OCI-LY3 (cell line): Measurements from ENCODE around the gene NR3C2.

ENCODE experiments used
- H2AFZ ChIP-seq: fragments of 200-600, 300-600 bp; shearing (Covaris generic); 2 replicates; pipeline ENCODE4 v1.6.0; 2014; ENCODE audit warnings: antibody characterized with exemption, low read depth, low read length
- H3K27ac ChIP-seq: fragments of 200-600, 300-600 bp; sonication (generic); 2 replicates; pipeline ENCODE4 v1.5.1; 2014; ENCODE audit warnings: mild to moderate bottlenecking, low read length, moderate library complexity, mixed read lengths
- H3K27me3 ChIP-seq: fragments of 200-600, 300-600 bp; sonication (generic); 2 replicates; pipeline ENCODE4 v1.6.1; 2014; ENCODE audit warnings: low read depth, low read length, mixed read lengths
- H3K36me3 ChIP-seq: fragments of 200-600, 300-600 bp; sonication (generic); replicated peaks from 2 replicates; pipeline ENCODE3; 2014; ENCODE audit warnings: low read depth, low read length, mixed read lengths
- H3K4me1 ChIP-seq: fragments of 300-600, 200-600 bp; sonication (generic); 2 replicates; pipeline ENCODE4 v1.6.1; 2014; ENCODE audit warnings: low read length, mixed read lengths
- H3K4me2 ChIP-seq: fragments of 200-600, 300-600 bp; sonication (generic); 2 replicates; pipeline ENCODE4 v1.6.1; 2014; ENCODE audit warnings: low read length, mixed read lengths
- H3K4me3 ChIP-seq: fragments of 300-600, 200-600 bp; sonication (generic); 2 replicates; pipeline ENCODE4 v1.5.1; 2014; ENCODE audit warnings: antibody characterized with exemption, mild to moderate bottlenecking, low read length, moderate library complexity
- H3K79me2 ChIP-seq: fragments of 300-600, 200-600 bp; shearing (Covaris generic); 2 replicates; pipeline ENCODE4 v1.6.1; 2014; ENCODE audit warnings: mild to moderate bottlenecking, low read length, mixed read lengths
- H3K9ac ChIP-seq: fragments of 300-600, 200-600 bp; shearing (Covaris generic); 2 replicates; pipeline ENCODE4 v1.6.0; 2014; ENCODE audit warnings: mild to moderate bottlenecking, low read length, moderate library complexity
- H3K9me3 ChIP-seq: fragments of 200-600, 300-600 bp; shearing (Covaris generic); 2 replicates; pipeline ENCODE4 v1.6.1; 2014; ENCODE audit warnings: low read length, mixed read lengths; ENCODE audit not compliant: insufficient read depth
- H4K20me1 ChIP-seq: fragments of 200-600, 300-600 bp; sonication (generic); 2 replicates; pipeline ENCODE4 v1.6.1; 2016; ENCODE audit warnings: low read length, mixed read lengths; ENCODE audit not compliant: insufficient read depth
- CTCF ChIP-seq: fragments of 200-600, 300-600 bp; sonication (generic); IDR thresholded peaks from 2 replicates; pipeline ENCODE4 v1.5.1; 2014; ENCODE audit warnings: antibody characterized with exemption, low read length, low read depth
- EZH2phosphoT487 ChIP-seq: fragments of 200-600 bp; shearing (Covaris generic); IDR thresholded peaks from 2 replicates; pipeline ENCODE4 v1.6.1; 2018; ENCODE audit warnings: antibody characterized with exemption, mixed run types, low read depth

The NR3C2 gene

GRCh38 chr4:148302416-148302815, 139.8 kb downstream of the NR3C2 start:
- Histone ChIP-seq H3K36me3 (no peaks in the 10 kb centered on the region), H3K79me2 (no peaks in the 10 kb centered on the region), H2AFZ (no peak overlapping the region), H4K20me1 (no peaks in the 10 kb centered on the region), H3K9ac (no peak overlapping the region), H3K27me3 (no peaks in the 10 kb centered on the region), H3K4me2 (no peak overlapping the region), H3K4me3 (no peak overlapping the region), H3K27ac (no peak overlapping the region), H3K9me3 (peaks cover 5% of the 10 kb centered on the region; the same call in 1 of the 2 replicates), H3K4me1 (no peaks in the 10 kb centered on the region)
- TF ChIP-seq CTCF, result no peak
- no peak for TF ChIP-seq EZH2phosphoT487

GRCh38 chr4:148300877-148301276, 141.3 kb downstream of the NR3C2 start:
- H3K79me2 ChIP-seq, result no peaks in the 10 kb centered on the region
- no peak overlapping the region for H3K27ac ChIP-seq
- H2AFZ ChIP-seq, result no peak overlapping the region
- H4K20me1 ChIP-seq, result no peaks in the 10 kb centered on the region
- H3K4me1 ChIP-seq, result no peaks in the 10 kb centered on the region
- peaks cover 5% of the 10 kb centered on the region; the same call in 1 of the 2 replicates for H3K9me3 ChIP-seq
- no peaks in the 10 kb centered on the region for H3K36me3 ChIP-seq
- no peaks in the 10 kb centered on the region for H3K27me3 ChIP-seq
- no peak overlapping the region for H3K9ac ChIP-seq
- no peak overlapping the region for H3K4me3 ChIP-seq
- H3K4me2 ChIP-seq, result no peak overlapping the region
- TF ChIP-seq CTCF (peak; percentile 21; the same call in 1 of the 2 replicates), EZH2phosphoT487 (no peak)

GRCh38 chr4:148299337-148299736, 142.9 kb downstream of the NR3C2 start:
- TF ChIP-seq CTCF, result no peak
- H3K27me3 ChIP-seq, result no peaks in the 10 kb centered on the region
- peaks cover 5% of the 10 kb centered on the region; the same call in 1 of the 2 replicates for H3K9me3 ChIP-seq
- no peak overlapping the region for H2AFZ ChIP-seq
- no peaks in the 10 kb centered on the region for H4K20me1 ChIP-seq
- H3K27ac ChIP-seq, result no peak overlapping the region
- no peak overlapping the region for H3K4me3 ChIP-seq
- H3K9ac ChIP-seq, result no peak overlapping the region
- H3K4me2 ChIP-seq, result no peak overlapping the region
- no peaks in the 10 kb centered on the region for H3K4me1 ChIP-seq
- no peaks in the 10 kb centered on the region for H3K36me3 ChIP-seq
- no peaks in the 10 kb centered on the region for H3K79me2 ChIP-seq

- no peak overlapping the region for H3K9ac ChIP-seq
- no peaks in the 10 kb centered on the region for H3K36me3 ChIP-seq
- no peaks in the 10 kb centered on the region for H3K79me2 ChIP-seq
- no peaks in the 10 kb centered on the region for H3K27me3 ChIP-seq
- H4K20me1 ChIP-seq, result no peaks in the 10 kb centered on the region
- no peaks in the 10 kb centered on the region for H3K4me1 ChIP-seq
- H3K4me3 ChIP-seq, result no peak overlapping the region
- H3K27ac ChIP-seq, result no peak overlapping the region
- H2AFZ ChIP-seq, result no peak overlapping the region
- no peak overlapping the region for H3K4me2 ChIP-seq
- peaks cover 5% of the 10 kb centered on the region; the same call in 1 of the 2 replicates for H3K9me3 ChIP-seq
- TF ChIP-seq EZH2phosphoT487 (no peak), CTCF (no peak)
Measured at GRCh38 chr4:148296498-148296897, 145.7 kb downstream of the NR3C2 start.
